Measurements from ENCODE around the gene ELF2.
"Not testable (repeated sequence)": the region's sequence is repeated elsewhere in the genome, so short reads cannot be mapped to it uniquely, and the experiment has no call there.

Gene ELF2

GRCh38 chr4:139082750-139083606 is 94.0 kb downstream of the ELF2 start:
- DNase-seq (ENCODE audit: extremely low read depth in 1 of 2, low read depth in 1 of 2) = peak; percentile 86 to 93

- no peak for DNase-seq (ENCODE audit: extremely low read depth in 1 of 2, low read depth in 1 of 2)
Measured at GRCh38 chr4:139078926-139079325, 98.1 kb downstream of the ELF2 start.

- no peak for DNase-seq (ENCODE audit: extremely low read depth in 1 of 2, low read depth in 1 of 2)
Measured at GRCh38 chr4:139077567-139078355, 99.3 kb downstream of the ELF2 start.

- no peak for DNase-seq (ENCODE audit: extremely low read depth in 1 of 2, low read depth in 1 of 2)
Measured at GRCh38 chr4:139076016-139076744, 100.8 kb downstream of the ELF2 start.

GRCh38 chr4:139060591-139060990 is 116.4 kb downstream of the ELF2 start:
- no peak for DNase-seq (ENCODE audit: extremely low read depth in 1 of 2, low read depth in 1 of 2)

- DNase-seq (ENCODE audit: extremely low read depth in 1 of 2, low read depth in 1 of 2) = not testable (repeated sequence)
Measured at GRCh38 chr4:139059026-139059425, 118.0 kb downstream of the ELF2 start.

GRCh38 chr4:139054791-139055505 is 122.1 kb downstream of the ELF2 start:
- no peak for DNase-seq (ENCODE audit: extremely low read depth in 1 of 2, low read depth in 1 of 2)

GRCh38 chr4:139053909-139054308 is 123.1 kb downstream of the ELF2 start:
- no peak for DNase-seq (ENCODE audit: extremely low read depth in 1 of 2, low read depth in 1 of 2)

GRCh38 chr4:139050446-139050845 is 126.6 kb downstream of the ELF2 start:
- DNase-seq (ENCODE audit: extremely low read depth in 1 of 2, low read depth in 1 of 2) = no peak

- no peak for DNase-seq (ENCODE audit: extremely low read depth in 1 of 2, low read depth in 1 of 2)
Measured at GRCh38 chr4:139048026-139048425, 129.0 kb downstream of the ELF2 start.

- no peak for DNase-seq (ENCODE audit: extremely low read depth in 1 of 2, low read depth in 1 of 2)
Measured at GRCh38 chr4:139044291-139044690, 132.7 kb downstream of the ELF2 start.

GRCh38 chr4:139042981-139043460 is 134.0 kb downstream of the ELF2 start:
- DNase-seq (ENCODE audit: extremely low read depth in 1 of 2, low read depth in 1 of 2) = no peak

GRCh38 chr4:139038874-139039443 is 138.1 kb downstream of the ELF2 start:
- DNase-seq (ENCODE audit: extremely low read depth in 1 of 2, low read depth in 1 of 2) = no peak

- DNase-seq (ENCODE audit: extremely low read depth in 1 of 2, low read depth in 1 of 2) = no peak
Measured at GRCh38 chr4:139036885-139037284, 140.1 kb downstream of the ELF2 start.

GRCh38 chr4:139035650-139036049 is 141.4 kb downstream of the ELF2 start:
- DNase-seq (ENCODE audit: extremely low read depth in 1 of 2, low read depth in 1 of 2) = no peak

GRCh38 chr4:139030614-139031235 is 146.3 kb downstream of the ELF2 start:
- peak; percentile 18 to 42 for DNase-seq (ENCODE audit: extremely low read depth in 1 of 2, low read depth in 1 of 2)

GRCh38 chr4:139029866-139030363 is 147.1 kb downstream of the ELF2 start:
- not testable (repeated sequence) for DNase-seq (ENCODE audit: extremely low read depth in 1 of 2, low read depth in 1 of 2)

- DNase-seq (ENCODE audit: extremely low read depth in 1 of 2, low read depth in 1 of 2) = no peak
Measured at GRCh38 chr4:139028191-139028661, 148.8 kb downstream of the ELF2 start.

GRCh38 chr4:139027776-139028175 is 149.2 kb downstream of the ELF2 start:
- no peak for DNase-seq (ENCODE audit: extremely low read depth in 1 of 2, low read depth in 1 of 2)
